NCI-H526 treated with DMSO at 0.1 percent for 48 hours (cell line): ENCODE measurements around the gene GHR.
"Not testable (repeated sequence)": the region's sequence is repeated elsewhere in the genome, so short reads cannot be mapped to it uniquely, and the experiment has no call there.

ENCODE experiments used
- DNase-seq: peaks from one replicate; lab custom pipeline; 2025; lab: John Stamatoyannopoulos, UW

GHR gene

GRCh38 chr5:42718591-42718990 lies 295.4 kb downstream of the GHR start:
- DNase-seq = no peak

GRCh38 chr5:42719034-42719433 lies 295.8 kb downstream of the GHR start:
- DNase-seq = no peak

DNA sequence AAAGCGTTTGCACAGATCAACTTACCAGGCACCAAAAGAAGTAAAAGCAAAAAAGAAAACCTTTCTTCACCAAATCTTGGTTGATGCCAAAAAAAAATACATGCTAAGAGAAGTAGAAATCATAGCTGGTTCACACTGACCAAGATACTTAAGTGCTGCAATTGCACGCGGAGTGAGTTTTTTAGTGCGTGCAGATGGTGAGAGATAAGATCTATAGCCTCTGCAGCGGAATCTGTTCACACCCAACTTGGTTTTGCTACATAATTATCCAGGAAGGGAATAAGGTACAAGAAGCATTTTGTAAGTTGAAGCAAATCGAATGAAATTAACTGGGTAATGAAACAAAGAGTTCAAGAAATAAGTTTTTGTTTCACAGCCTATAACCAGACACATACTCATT lies 297.0 kb downstream of the GHR start:
- DNase-seq = no peak

- no peak for DNase-seq
Observed at GRCh38 chr5:42721484-42721883, 298.2 kb downstream of the GHR start.

GRCh38 chr5:42734531-42735058 lies 311.4 kb downstream of the GHR start:
- not testable (repeated sequence) for DNase-seq

- DNase-seq = no peak
Observed at GRCh38 chr5:42740920-42741319, 317.7 kb downstream of the GHR start.

DNA sequence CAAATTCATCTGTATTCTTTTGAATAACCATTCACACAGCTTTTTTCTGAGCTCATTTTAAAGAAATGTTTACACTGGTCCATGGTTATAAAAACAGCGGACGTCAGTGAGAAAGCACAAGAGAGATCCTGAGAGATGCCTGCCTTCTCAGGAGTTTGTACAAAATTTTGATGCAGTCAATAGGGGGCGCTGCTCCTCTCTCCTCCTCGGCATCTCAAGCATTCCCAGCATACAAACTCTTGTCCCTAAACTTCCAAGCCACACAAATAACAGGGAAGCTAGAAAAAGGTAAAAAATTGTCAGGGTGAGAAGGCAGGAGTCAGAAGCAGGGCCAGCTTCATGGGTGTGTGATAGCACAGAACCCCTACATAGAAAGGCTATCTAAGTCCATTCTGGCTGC lies 322.2 kb downstream of the GHR start:
- no peak for DNase-seq

GRCh38 chr5:42745856-42746255 lies 322.6 kb downstream of the GHR start:
- no peak for DNase-seq

DNA sequence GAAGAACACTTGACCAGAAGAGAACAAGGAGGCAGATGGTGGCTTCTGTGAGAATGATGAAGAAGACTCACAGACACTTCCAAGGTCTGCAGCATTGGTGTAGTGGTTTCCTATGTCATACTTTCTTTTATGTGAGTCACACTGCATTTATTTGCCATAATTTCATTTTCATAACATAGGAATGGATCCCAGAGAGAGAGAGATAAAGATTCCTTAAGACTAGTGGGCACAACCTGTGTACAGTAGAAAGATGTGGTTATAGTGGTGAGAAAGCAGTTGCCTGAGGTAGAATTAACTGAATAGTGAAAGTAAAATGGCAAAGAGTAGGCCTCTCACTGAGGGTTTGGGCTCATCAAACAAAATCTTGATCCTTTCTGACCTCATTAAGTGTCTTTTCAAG lies 325.8 kb downstream of the GHR start:
- no peak for DNase-seq

- DNase-seq = no peak
Observed at GRCh38 chr5:42750507-42750906, 327.3 kb downstream of the GHR start.

- no peak for DNase-seq
Observed at GRCh38 chr5:42751044-42751443, 327.8 kb downstream of the GHR start.

DNA sequence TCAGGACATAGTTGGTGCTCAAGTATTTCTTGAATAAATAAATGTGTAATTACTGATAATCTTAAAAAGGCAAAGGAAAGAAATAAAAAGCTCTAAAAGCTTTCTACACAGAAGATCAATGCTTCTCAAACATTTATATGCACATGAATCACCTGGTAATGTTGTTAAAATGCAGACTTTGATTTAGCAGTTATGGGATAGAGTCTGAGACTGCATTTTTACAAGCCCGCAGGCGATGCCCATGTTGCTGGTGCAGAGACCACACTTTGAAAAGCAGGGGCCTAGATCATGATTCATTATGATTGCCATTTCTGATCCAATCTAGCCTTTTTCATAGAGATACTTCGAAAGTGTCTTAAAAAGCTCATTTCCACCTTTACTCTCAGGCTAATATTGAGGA lies 329.9 kb downstream of the GHR start:
- no peak for DNase-seq

- no peak for DNase-seq
Observed at GRCh38 chr5:42756606-42757601, 333.7 kb downstream of the GHR start, which contains the start of gene CCDC152. CCDC152 (plus strand) TSS chr5:42756818; CDS start chr5:42759122, 2,304 bp downstream.

- no peak for DNase-seq
Observed at GRCh38 chr5:42759456-42759855, 336.2 kb downstream of the GHR start.

GRCh38 chr5:42760426-42760825 lies 337.2 kb downstream of the GHR start:
- DNase-seq = no peak

DNA sequence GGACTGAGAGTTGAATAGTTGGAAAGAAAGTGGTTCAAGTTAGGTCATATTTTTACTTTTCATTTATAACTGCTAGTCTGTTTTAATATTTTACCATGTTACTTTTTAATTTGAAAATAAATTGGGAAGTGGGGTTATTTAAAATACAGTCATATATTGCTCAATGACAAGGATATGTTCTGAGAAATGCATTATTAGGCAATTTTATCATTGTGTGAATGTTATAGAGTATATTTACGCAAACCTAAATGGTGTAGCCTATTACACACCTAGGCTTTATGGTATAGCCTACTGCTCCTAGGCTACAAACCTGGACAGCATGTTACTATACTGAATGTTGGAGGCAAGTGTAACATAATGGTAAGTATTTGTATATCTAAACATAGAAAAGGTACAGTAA lies 338.6 kb downstream of the GHR start:
- DNase-seq = no peak

GRCh38 chr5:42767491-42768105 lies 344.4 kb downstream of the GHR start:
- peak; percentile 23 for DNase-seq

DNA sequence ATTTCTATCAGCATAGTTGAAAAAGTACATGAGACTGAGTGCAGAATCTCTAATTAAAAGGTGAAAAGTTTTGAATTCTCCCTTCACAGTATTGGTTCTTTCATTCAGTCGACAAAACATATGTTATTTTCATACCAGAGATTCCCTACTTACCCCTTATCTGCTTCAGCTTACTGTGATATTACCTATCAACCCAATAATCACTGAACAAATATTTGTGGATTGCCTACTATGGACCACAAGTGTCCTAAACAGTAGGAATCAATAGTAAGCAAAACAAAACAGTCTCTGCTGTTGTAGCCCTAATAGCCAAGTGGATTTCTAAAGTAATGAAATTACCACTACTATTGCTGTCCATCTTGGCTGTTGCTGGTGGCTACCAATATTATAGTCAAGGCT lies 344.9 kb downstream of the GHR start:
- no peak for DNase-seq

DNA sequence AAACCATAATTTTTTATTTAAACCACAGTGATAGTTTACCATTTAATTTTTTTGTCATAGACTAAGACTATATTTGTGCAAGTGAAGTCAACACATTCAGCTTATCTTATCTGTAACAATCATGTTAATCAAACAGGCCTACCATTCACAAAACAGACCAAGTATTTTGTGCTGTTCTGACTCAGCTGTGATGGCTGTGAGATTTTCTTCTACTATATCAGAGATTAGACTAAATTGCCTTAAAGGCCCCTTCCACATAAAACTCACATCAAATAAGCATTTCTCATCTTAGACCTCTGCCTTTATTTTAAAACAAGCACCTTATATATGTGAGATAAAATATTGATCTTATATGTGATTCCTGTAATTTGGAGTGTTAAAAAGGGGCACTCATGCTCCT lies 346.8 kb downstream of the GHR start:
- DNase-seq = no peak
